GM18498 (cell line): ENCODE results near the gene MEX3D.
"Not testable (repeated sequence)": the region's sequence is repeated elsewhere in the genome, so short reads cannot be mapped to it uniquely, and the experiment has no call there.

ENCODE experiments used
- ATAC-seq: cut with Tn5 transposase; IDR thresholded peaks from one replicate; pipeline ENCODE4 v1.9.1; 2021; ENCODE audit warnings: mild to moderate bottlenecking, moderate library complexity; ENCODE audit not compliant: unreplicated experiment

MEX3D gene

DNA sequence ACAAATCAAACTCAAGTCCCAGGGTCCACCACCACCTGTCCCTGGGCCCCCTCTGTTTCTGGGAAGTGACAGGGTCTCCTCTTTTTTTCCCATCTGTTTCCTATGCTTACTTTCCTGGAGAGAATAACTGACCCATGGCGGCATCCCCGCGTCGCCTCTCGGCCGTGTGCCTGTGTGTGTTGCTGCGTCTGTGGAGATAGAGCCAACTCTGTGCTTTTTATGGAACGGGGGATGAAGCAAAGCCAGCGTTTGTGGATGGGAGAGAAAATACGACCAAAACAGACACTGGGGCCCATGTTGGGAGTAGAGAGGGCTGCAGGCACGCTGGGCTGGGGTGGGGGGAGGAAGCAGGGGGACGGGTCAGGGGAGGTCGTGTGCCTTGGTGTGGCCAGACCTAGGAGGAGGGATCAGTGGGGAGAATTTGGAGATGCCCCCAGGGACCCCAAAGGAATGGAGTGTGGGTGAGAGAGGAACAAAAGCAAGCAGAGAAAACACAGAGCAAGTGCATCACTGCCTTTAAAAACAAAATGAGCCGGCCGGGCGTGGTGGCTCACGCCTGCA is 27.7 kb downstream of the MEX3D start:
- no peak for ATAC-seq

DNA sequence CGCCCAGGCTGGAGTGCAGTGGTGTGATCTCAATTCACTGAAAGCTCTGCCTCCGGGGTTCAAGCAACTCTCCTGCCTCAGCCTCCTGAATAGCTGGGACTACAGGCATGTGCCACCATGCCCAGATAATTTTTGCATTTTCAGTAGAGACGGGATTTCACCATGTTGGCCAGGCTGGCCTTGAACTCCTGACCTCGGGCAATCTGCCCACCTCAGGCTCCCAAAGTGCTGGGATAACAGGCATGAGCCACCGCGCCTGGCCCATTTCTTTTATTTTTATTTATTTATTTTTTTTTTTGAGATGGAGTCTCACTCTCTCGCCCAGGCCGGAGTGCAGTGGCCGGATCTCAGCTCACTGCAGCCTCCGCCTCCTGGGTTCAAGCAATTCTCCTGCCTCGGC is 28.4 kb downstream of the MEX3D start:
- not testable (repeated sequence) for ATAC-seq

DNA sequence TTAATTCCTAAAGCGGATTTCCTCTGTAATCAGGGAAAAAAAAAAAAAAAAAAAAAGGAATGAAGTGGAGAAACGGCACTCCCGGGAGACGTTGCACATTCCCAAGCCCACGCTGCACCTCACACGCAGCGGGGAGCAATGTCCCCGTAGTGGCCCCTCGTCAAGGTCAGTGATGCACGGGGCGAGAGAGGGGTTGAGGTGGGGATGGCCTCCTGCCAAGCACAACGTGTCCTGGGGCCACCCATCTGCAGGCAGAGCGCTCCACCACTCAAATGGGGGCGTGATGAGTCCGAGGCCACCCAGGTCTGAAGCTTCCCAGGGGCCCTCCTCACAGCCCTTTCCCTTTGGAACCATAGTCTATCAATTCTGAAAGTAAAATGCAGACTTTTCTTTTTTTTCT is 29.1 kb downstream of the MEX3D start:
- no peak for ATAC-seq

DNA sequence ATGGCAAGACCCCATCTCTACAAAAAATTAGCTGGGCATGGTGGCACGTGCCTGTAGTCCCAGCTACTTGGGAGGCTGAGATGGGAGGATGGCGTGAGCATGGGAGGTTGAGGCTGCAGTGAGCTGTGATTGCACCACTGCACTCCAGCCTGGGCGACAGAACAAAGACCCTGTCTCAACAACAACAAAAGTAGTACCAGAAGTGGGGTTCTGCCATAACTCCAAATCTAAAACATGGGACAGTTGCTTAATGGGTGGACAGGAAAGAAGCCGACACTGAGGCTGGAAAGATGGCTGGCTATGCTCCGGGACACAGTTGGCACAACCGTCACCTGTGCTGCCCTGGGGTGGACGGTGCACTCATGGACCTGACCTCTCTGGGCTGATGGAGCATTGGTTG is 32.4 kb downstream of the MEX3D start:
- ATAC-seq, result not testable (repeated sequence)

DNA sequence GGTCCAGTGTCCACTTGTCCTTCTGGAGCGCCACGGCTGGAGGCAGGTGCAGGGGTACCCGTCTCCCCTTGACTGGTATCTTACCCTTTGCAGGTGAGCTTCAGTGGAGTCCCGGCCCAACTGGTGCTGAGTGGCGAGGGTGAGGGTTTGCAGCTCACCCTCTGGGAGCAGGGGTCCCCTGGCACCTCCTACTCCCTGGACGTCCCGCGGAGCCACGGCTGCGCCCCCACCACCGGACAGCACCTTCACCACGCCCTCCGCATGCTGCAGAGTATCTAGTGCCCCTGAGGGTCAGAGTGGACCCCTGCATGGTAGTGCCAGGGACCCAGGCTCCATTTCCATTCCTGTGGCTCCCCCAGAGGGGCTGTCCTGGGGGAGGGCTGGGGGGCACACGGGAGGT is 33.2 kb downstream of the MEX3D start:
- no peak for ATAC-seq

DNA sequence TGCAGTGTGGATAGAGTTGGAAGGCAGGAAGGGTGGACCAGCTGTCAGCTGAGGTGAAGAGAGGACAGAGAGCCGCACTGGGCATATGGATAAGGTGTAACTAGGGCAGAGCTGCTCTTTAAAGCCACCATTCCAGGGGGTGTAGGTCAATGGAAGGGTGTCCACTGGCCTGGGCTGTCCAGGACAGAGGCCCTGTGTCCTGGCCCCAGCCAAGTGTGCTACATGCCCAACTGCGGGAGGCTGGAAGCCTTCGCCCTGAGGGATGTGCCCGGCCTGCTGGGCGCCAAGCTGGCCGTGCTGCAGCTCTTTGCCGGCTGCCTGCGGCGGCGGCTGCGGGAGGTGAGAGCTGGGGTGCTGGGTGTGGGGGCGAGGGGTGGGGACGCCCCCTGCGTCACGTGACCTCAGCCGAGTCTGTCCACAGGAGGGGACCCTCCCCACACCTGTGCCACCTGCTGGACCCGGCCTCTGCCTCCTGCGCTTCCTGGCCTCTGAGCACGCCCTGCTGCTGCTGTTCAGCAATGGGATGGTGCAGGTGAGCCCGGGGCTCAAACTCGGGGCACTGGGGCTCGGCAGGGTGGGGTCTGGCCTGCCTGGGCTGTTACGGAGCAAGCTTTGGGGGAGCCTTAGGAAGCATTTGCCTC is 34.5 kb downstream of the MEX3D start:
- ATAC-seq, result no peak

DNA sequence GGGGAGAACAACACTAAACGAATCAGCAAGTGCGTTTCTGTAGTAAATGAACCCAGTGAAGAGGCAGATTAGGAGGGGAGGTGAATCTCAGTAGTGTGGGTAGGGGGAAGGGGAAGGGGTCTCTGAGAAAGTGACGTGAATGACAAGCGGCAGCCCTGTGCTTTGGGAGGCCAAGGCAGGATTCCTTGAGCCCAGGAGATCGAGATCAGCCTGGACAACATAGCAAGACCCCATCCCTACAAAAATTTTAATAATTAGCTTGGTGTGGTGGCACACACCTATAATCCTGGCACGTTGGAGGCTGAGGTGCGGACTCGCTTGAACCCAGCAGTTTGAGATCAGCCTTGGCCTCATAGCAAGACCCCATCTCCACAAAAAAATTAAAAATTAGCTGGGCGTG is 36.1 kb downstream of the MEX3D start:
- no peak for ATAC-seq

DNA sequence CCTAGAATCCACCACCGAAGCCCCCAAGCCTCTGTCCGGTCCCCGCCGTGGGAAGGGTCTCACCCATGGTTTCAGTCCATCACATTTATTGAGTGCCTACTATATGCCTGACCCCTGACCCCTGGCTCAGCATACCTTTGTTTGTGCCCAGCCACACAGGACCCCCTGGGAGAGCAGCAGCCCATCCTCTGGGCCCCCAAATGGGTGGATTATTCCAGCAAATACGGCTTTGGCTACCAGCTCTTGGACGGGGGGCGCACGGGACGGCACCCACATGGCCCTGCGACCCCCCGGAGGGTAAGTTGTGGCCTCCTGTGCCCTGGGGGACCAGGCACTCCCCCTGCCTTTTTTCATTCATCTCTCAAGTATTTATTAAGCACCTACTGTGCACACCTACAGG is 36.5 kb downstream of the MEX3D start:
- no peak for ATAC-seq

DNA sequence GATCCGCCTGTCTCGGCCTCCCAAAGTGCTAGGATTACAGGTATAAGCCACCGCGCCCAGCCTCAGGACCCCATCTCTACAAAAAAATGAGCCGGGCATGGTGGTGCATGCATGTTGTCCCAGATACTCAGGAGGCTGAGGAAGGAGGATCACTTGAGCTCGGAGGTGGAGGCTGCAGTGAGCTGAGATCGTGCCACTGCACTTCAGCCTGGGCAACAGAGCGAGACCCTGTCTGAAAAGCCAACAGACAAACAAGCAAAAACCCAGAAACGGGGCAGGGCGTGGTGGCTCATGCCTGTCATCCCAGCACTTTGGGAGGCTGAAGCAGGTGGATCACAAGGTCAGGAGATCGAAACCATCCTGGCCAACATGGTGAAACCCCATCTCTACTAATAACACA is 37.3 kb downstream of the MEX3D start:
- ATAC-seq, result not testable (repeated sequence)

DNA sequence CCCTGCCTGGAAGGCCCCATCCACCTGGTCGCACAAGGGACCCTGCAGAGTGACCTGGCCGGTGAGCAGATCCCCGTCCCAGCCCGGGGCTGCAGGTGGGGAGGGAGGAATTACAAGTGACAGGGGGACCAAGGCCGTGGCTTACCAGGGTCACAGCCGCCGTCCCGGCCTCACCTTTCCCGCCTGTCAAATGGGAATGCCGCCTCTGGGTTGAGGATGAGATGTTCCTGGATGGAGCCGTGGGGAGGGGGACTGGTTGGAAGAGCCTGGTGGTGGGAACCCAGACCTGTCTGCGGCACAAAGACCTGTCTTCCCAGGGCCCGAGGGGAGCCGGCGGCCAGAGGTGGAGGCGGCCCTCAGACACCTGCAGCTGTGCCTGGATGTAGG is 38.7 kb downstream of the MEX3D start:
- no peak for ATAC-seq

DNA sequence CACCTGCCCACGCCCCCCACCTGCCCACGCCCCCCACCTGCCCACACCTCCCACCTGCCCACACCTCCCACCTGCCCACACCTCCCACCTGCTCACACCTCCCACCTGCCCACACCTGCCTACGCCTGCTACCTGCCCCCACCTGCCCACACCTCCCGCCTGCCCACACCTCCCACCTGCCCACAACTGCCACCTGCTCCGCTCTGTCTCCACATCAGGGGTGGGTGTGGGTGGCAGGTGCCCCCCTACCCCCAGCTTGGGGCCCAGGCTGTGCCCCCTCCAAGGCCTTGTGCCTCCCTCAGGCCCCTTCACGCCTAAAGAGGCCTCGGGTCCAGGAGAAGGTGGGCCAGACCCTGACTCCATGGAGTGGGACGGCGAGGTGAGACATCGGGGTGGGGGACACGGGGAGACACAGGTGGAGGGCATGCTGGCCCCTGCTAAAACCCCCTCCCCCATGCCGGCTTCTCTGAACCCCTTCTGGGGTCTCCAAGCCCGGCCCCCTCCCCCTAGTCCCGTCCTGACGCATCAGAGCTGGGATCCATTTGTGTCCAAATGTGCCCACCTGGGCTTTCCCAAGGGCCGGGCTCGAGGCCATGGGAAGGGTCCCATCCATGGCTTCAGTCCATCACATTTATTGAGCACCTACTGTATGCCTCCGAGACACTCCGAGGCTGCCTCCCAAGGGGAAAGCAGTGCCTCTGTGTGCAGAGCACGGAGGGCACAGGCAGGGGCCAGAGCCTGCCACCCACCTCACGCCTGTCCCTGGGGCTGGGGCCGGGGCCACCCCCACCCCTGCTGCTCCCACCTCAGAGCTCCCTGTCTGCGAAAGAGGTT is 39.3 kb downstream of the MEX3D start:
- no peak for ATAC-seq

DNA sequence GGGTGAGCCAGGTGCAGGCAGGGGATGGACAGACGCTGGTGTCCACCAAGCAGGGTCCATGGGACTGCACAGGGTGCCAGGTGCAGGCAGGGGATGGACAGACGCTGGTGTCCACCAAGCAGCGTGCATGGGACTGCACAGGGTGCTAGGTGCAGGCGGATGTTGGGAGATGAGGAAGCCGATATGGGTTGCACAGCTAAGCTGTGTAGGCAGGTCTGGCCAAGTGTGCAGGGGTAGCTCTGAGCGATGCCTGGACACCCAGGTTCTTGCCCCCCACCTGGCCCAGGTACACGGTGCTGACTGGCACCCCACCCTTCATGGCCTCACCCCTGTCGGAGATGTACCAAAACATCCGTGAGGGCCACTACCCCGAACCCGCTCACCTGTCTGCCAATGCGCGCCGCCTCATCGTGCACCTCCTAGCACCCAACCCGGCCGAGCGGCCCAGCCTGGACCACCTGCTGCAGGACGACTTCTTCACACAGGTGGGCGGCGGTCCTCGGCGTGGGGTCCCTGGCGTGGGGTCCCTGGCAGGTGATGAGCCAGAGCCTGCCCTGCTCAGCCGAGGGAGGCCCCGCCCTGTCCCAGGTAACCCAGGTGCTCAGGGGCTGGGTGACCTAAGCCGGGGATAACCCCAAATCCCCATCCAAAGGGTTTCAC is 40.3 kb downstream of the MEX3D start:
- ATAC-seq, result no peak

DNA sequence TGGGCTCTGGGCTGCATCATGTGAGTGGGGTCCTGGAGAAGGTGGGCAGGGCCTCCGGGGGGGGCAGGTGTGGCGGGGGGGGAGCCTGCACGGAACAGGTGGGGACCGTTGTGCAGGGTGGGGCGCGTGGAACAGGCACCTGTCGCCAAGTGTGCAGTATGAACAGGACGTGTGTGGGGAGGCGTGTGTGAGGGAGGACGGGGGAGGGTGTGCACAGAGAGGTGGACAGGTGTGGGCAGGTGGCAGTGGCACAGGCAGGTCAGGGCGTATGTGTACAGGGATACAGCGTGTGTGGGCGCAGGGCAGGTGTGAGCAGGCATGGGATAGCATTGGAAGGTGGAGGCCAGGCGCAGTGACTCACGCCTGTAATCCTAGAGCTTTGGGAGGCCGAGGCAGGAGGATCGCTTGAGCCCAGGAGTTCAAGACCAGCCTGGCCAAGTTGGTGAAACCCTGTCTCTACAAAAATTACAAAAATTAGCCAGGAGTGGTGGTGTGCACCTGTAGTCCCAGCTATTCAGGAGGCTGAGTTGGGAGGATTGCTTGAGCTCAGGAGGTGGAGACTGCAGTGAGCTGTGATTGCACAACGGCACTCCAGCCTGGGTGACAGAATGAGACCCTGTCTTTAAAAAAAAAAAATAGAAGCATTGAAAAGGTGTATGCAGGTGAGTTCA is 41.0 kb downstream of the MEX3D start:
- ATAC-seq, result no peak

DNA sequence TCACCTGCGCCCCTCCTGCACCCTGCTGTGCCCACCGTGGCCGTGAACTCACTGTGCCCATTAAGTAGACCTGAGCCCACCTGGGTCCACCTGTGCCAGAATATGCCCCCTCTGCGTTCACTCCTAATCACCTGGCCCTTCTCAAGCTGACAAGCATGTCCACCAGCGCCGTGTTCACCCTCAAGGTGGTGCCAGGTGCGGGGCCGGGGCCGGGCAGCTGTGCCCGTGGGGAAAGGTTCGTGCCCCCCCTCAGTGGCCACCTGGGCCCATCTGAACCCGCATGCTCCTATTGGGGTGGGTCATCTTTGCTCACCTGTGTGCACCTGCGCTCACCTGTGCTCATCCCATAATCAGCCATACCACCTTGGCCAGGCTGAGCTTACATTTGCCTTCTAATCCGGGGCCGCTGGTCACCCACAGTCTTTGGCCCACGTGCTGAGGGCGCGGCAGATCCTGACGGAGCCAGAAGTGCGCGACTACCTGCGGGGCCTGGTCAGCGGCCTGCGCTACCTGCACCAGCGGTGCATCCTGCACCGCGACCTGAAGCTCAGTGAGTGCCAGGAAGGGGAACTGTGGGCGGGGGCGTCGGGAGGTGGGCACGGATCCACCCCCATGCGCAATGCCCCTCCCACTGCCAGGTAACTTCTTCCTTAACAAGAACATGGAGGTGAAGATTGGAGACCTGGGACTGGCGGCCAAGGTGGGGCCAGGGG is 41.9 kb downstream of the MEX3D start:
- ATAC-seq, result no peak

DNA sequence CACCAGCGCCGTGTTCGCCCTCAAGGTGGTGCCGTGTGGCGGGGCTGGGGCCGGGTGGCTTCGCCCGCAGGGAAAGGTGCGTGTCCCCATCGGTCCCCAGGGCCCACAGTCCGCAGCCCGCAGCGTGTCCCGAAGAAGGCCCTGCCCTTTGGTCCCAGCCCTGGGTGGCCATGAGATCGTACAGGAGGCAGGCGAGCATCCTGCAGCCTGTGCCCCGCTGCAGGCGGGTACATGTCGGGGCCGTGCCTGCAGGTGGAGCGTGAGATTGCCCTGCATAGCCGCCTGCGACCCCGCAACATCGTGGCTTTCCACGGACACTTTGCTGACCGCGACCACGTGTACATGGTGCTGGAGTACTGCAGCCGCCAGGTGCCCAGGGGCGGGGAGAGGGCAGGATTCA is 42.8 kb downstream of the MEX3D start:
- ATAC-seq, result no peak

DNA sequence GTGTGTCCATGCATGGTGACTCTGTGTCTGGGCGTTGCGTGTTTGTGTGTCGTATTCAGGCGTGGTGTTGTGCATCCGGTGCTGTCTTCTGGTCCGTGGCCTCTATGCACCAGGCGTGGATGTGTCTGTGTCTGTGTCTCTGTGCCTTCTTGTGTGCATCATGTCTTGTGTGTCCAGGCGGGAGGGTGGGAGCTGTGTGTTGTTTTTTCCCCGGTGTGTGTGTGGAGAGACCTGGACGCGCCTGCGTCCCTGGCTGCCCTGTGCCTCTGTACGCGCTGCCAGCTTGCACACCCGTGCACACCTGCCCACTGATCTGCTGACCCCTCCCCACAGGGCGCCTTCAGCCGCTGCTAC is 43.2 kb downstream of the MEX3D start:
- ATAC-seq, result no peak

DNA sequence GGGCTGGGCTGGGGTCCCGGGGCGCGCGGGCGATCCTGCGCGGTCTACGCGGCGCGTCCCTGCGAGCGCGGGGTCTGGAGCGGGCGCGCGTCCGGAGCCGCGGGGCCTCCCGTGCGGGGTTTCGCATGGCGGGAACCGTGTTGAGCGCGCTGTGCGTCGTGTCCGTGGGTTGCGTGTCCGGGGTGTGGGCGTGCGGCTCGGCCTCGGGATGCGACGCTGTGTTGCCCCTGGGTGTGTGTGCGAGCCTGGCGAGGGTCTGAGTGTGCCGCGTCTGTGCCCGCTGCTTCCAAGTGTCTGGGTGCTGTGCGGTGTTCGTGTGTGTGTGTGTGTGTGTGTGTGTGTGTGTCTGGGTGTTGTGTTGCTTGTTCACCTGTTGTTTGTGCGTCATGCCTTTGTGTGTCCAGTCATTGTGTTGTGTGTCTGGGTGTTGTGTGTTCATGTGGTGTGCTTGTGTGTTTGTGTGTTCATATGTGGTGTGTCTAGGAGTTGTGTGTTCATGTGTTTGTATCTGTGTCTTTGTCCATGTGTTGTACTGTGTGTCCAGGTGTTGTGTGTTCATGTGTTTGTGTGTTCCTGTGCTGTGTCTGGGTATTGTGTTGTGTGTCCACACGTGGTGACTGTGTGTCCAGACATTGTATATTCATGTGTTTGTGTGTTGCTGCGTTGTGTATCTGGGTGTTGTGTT is 43.7 kb downstream of the MEX3D start:
- ATAC-seq, result no peak

DNA sequence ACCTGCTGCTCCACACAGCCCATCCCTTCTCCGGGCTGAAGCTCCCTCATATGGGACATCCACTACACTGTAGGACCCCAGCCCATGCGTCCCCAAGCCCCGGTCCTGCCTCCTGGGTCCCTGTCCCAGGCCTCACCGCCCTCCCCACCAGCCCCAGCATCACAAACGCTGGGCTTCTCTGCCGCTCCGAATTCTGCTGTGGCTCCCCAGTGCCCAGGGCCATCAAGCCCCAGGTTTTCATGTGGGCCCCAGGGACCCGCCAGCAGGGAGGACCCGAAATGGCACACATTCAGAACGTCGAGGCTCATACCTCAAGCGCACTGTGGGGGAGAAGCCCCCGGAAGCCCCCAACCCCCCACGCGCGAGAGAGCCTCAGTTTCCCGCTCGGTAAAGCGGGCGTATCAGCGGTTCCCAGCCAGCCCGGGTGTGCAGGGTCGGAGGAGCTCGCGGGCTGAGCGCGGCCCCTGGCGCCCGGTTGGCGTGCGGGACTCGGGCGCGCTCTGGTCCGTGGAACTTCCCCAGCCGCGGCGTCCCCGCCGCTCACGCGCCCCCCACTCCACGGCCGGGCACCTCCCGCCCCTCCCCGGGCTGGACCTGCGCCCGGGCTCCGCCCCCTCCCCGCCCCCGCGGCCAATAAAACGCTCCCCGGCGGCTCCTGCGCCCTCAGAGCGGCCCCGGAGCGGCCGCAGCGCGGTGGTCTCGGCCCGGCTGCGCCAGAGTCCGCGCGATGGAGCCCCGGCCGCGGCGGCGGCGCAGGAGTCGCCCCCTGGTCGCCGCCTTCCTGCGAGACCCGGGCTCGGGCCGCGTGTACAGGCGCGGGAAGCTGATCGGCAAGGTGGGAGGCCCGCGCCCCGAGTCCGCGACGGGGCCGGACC is 44.5 kb downstream of the MEX3D start, which contains the start of gene PLK5:
TSS of gene PLK5 (plus strand) at position 666 of the 875 bp plus-strand sequence. CDS start 2,920 bp downstream, outside the sequence.
- ATAC-seq, result no peak

DNA sequence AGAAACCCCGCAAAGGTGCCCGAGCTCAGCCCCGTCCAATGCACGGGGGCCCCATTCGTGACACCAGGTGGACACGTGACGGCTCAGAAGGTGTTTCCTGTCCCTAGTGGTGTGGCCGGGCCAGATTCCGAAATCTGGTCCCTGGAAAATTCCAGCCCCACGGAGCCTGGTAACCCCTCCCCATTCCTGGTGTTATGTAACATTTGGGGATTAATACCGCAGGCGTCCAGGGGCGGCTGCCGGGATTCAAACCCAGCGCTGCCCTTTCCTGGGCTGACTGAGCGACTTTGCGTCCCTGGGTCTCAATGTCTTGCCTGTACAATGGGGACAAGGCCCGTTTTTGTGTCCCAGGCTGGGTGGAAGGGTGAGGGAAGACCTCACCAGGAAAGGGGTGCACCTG is 45.3 kb downstream of the MEX3D start:
- no peak for ATAC-seq
